Measurements from ENCODE around the gene WNT7B.

DNA sequence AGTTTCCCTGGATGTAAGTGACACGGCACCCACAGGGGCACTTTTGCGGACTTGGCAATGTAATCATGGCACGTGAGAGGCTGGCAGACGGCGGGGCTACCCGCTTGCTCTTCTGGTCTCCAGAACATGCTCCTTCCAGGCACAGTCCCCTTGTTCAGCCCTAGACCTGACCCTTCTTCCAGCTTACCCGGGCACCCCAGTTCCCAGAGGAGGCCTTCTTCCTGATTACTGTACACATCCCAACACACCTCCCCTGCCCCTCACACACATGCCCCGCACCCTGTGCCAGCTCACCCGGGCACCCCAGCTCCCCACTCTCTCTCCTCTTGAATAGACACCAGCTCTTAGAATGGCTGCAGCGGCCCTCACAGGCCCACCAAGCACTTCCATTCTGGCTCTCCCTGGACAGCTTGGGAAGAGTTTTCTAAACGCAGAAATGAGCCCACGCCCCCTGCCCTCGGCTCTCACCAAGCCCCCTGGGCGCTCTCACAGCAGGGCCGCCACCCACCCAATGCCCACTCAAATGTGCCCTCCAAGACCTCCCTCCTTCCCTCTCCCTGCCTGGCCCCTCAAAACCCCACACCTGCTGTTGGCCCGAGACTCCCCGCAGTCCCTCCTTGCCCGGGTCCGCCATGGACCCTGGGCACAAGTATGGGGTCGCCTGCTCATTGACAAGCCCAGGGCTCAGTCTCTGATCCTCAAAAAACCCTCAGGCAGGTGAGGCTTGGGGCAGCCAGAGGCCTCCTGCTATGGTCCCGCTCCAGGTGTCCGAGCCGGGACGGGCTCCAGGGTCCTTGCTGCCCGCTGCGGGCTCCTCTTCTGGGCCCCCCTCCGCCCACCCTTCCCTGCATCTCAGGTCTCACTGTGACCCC, 88.5 kb downstream of the WNT7B start:
- TF ChIP-seq EZH2 (IDR thresholded peaks at IDR 0.05; ENCODE audit: low read depth, unreplicated experiment), result no peak
- TF ChIP-seq, protein P1, sequence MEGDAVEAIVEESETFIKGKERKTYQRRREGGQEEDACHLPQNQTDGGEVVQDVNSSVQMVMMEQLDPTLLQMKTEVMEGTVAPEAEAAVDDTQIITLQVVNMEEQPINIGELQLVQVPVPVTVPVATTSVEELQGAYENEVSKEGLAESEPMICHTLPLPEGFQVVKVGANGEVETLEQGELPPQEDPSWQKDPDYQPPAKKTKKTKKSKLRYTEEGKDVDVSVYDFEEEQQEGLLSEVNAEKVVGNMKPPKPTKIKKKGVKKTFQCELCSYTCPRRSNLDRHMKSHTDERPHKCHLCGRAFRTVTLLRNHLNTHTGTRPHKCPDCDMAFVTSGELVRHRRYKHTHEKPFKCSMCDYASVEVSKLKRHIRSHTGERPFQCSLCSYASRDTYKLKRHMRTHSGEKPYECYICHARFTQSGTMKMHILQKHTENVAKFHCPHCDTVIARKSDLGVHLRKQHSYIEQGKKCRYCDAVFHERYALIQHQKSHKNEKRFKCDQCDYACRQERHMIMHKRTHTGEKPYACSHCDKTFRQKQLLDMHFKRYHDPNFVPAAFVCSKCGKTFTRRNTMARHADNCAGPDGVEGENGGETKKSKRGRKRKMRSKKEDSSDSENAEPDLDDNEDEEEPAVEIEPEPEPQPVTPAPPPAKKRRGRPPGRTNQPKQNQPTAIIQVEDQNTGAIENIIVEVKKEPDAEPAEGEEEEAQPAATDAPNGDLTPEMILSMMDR (conservative IDR thresholded peaks at IDR 0.05; ENCODE audit: low read depth in 2 of 2), result no peak

Data from GM23338 (cell line).